Thyroid gland (tissue), 4 donors: ENCODE data around the gene LAMC1. TPM values are rescaled to one million over a fixed set of nuclear protein-coding genes. Genes with fewer than 3 reads are reported as not detected.
A peak's percentile ranks its signal among the peaks of the same experiment; 100 is the strongest.

ENCODE experiments used
- DNase-seq, 2 donors: peaks; one replicate each; pipeline ENCODE4 v3.0.0-alpha.2; 2019
- H3K27ac ChIP-seq, 3 donors: fragments of 200-600 bp; sonication (generic); 1 replicate in 2 of 3; 2 replicates in 1 of 3; pipeline ENCODE4 v1.5.1; 2016 to 2019; ENCODE audit warnings: mild to moderate bottlenecking in 1 of 3, moderate library complexity in 1 of 3
- H3K27me3 ChIP-seq: fragments of 200-600 bp; sonication (generic); one replicate; pipeline ENCODE4 v1.5.1; 2019
- H3K36me3 ChIP-seq, 2 donors: fragments of 200-600 bp; sonication (generic); one replicate each; pipeline ENCODE4 v1.5.1; 2016 to 2019
- H3K4me1 ChIP-seq, 2 donors: fragments of 200-600 bp; sonication (generic); one replicate each; pipeline ENCODE4 v1.5.1; 2017 to 2019
- H3K4me3 ChIP-seq, 3 donors: fragments of 200-600 bp; sonication (generic); replicated peaks in 1 of 3; 1 replicate in 2 of 3; 2 replicates in 1 of 3; pipeline ENCODE4 v1.5.1; 2016; ENCODE audit warnings: mild to moderate bottlenecking in 1 of 3
- H3K9me3 ChIP-seq: fragments of 200-600 bp; sonication (generic); one replicate; pipeline ENCODE4 v1.5.1; 2017
- POLR2A ChIP-seq, 2 donors: fragments of 450-650 bp; IDR thresholded peaks; one replicate each; pipeline ENCODE4 v1.6.1; 2017; ENCODE audit warnings: antibody characterized with exemption in 2 of 2, mild to moderate bottlenecking in 2 of 2, moderate library complexity in 1 of 2
- WGBS, 2 donors: methylation state at CpG; one replicate each; pipeline ENCODE4 v1.1.5; 2017; 5-methylcytosine and 5-hydroxymethylcytosine counted together
- intact Hi-C: fragments of 100-400 bp; cut with DNase I; formaldehyde crosslinking; loops from one replicate; pipeline ENCODE4 v1.15.1; 2023
- total RNA-seq, 4 donors: library from RNA; depleted of rRNA; stranded (reverse); fragments of >200 nt; gene quantifications; one replicate each; pipeline ENCODE4 v1.2.3, GENCODE V29; 2016
- TF ChIP-seq, protein P1 (sequence below), 6 experiments: fragments of 200-600 bp in 3 of 6; fragments of 450-650 bp in 3 of 6; sonication (generic) in 3 of 6; IDR thresholded peaks; one replicate each; pipeline ENCODE4 v1.5.1; 2016 to 2019; ENCODE audit warnings: antibody characterized with exemption in 6 of 6, mild to moderate bottlenecking in 2 of 6, inconsistent platforms in 1 of 6, moderate library complexity in 1 of 6

Gene LAMC1
- total RNA-seq, 4 donors from 2014 or later = 150 to 213 (median 174) TPM

DNA sequence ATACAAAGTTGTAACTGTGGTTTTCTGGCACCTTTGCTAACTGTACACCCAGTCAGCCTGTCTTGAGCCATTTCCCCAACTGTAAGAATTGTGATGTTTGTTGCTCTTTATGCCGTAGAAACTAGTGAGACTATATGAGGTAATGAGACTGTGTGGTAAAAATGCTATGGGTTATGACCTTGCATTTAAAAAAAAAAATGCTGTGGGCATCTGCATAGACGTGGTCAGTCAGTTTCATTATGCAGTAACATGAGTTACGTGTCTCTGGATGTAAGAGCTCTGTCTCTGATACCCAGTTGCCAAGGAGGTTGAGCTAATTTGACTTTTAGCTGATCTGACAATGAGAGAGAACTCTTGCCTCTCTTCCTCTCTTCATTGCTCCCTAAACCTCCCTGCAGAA lies 82.2 kb downstream of the LAMC1 start:
- TF ChIP-seq, protein P1, sequence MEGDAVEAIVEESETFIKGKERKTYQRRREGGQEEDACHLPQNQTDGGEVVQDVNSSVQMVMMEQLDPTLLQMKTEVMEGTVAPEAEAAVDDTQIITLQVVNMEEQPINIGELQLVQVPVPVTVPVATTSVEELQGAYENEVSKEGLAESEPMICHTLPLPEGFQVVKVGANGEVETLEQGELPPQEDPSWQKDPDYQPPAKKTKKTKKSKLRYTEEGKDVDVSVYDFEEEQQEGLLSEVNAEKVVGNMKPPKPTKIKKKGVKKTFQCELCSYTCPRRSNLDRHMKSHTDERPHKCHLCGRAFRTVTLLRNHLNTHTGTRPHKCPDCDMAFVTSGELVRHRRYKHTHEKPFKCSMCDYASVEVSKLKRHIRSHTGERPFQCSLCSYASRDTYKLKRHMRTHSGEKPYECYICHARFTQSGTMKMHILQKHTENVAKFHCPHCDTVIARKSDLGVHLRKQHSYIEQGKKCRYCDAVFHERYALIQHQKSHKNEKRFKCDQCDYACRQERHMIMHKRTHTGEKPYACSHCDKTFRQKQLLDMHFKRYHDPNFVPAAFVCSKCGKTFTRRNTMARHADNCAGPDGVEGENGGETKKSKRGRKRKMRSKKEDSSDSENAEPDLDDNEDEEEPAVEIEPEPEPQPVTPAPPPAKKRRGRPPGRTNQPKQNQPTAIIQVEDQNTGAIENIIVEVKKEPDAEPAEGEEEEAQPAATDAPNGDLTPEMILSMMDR (IDR thresholded peaks at IDR 0.05) = no peak
- no peak for TF ChIP-seq POLR2A (IDR thresholded peaks at IDR 0.05)

DNA sequence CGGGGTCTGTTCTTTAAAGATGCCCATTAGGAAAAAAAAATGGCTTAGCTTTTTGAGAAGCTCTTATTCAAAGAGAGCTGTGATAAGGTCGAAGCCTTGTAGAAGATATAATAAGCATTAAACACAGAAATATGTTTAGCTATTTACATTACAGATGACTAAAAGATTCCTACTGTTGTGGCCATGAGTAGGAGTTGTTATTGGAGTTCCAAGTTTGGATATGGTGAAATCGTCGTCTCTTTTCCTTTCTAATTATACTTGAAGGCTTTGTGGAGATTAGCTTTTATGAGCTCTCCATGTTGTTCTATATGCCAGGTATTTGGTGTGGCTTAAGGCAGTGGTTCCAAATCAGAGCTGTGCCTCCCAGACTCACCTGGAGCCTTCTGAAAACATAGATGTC lies 82.9 kb downstream of the LAMC1 start:
- TF ChIP-seq, protein P1 (IDR thresholded peaks at IDR 0.05) = no peak
- no peak for TF ChIP-seq POLR2A (IDR thresholded peaks at IDR 0.05)
- Histone ChIP-seq H3K27ac (no peak overlapping the region), H3K27me3 (no peaks in the 10 kb centered on the region), H3K4me1 (peaks cover 3 to 7% of the 10 kb centered on the region in 2 donors), H3K4me3 (no peak overlapping the region), H3K36me3 (peaks cover 0 to 7% of the 10 kb centered on the region in 2 donors), H3K9me3 (no peaks in the 10 kb centered on the region)
- 79 to 84% methylated on average over 4 of the region's 4 CpGs for WGBS, 2 donors
- no peak for DNase-seq
- intact Hi-C loops = no loop called here

More for the DNA sequence above, 82.2 kb downstream of the LAMC1 start:
- H3K27ac ChIP-seq = no peak overlapping the region
- no peaks in the 10 kb centered on the region for H3K27me3 ChIP-seq
- no peak overlapping the region for H3K4me3 ChIP-seq
- intact Hi-C loops = no loop called here
- H3K4me1 ChIP-seq = peaks cover 4 to 7% of the 10 kb centered on the region in 2 donors
- WGBS, 2 donors = 86 to 90% methylated on average over 3 of the region's 3 CpGs
- no peaks in the 10 kb centered on the region for H3K9me3 ChIP-seq
- H3K36me3 ChIP-seq = peaks cover 0 to 7% of the 10 kb centered on the region in 2 donors
- no peak for DNase-seq

DNA sequence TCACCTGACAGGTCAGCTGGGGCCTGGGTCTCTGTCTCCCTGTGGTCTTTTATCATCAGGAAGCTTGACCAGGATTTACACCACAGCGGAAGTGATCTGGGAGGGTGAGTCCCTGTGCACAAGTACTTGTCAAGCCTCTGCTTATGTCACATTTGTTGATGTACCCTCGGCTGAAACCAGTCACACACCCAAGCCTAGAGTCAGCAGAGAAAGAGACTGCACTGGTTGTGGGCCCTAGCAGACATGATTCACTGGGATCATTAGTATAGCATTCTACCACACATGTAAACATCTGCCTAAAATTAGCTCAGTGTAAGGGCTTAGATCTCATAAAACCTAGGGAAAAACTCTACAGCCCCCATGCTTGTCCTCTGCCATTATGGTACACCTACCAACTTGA lies 83.5 kb downstream of the LAMC1 start:
- 67 to 78% methylated on average over 2 of the region's 2 CpGs for WGBS, 2 donors
- H3K9me3 ChIP-seq = no peaks in the 10 kb centered on the region
- no peak overlapping the region for H3K27ac ChIP-seq
- no peak for DNase-seq
- peaks cover 0 to 6% of the 10 kb centered on the region in 2 donors for H3K4me1 ChIP-seq
- intact Hi-C loops = no loop called here
- H3K4me3 ChIP-seq = no peak overlapping the region
- TF ChIP-seq, protein P1 (IDR thresholded peaks at IDR 0.05) = no peak
- no peak for TF ChIP-seq POLR2A (IDR thresholded peaks at IDR 0.05)
- H3K36me3 ChIP-seq = peaks cover 0 to 7% of the 10 kb centered on the region in 2 donors
- H3K27me3 ChIP-seq = no peaks in the 10 kb centered on the region

DNA sequence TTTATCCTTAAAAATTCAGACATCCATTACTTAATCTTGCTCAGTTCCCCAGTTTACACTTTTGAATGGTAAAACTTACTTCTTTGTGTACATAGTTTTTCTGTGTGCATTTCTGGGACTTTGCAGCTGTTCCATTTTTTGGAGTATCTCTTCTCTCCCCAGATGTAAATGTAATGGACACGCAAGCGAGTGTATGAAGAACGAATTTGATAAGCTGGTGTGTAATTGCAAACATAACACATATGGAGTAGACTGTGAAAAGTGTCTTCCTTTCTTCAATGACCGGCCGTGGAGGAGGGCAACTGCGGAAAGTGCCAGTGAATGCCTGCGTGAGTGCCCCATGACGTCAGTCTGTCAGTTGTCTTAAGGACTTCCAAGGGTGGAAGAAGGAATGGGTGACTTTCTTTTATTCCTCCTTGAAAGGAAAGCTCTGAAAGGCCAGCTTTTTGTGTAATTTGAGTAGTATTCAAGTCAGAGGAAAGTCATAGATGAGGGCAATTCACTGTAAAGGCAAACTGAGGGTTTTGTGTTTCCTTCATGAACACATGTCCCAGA lies 87.2 kb downstream of the LAMC1 start:
- Histone ChIP-seq H3K36me3 (peaks cover 3 to 8% of the 10 kb centered on the region in 2 donors), H3K4me3 (no peak overlapping the region), H3K27me3 (no peaks in the 10 kb centered on the region), H3K4me1 (no peaks in the 10 kb centered on the region), H3K27ac (peak overlapping the region in 1 of 3 donors; percentile 2), H3K9me3 (no peaks in the 10 kb centered on the region)
- TF ChIP-seq, protein P1 (IDR thresholded peaks at IDR 0.05) = no peak
- no peak for TF ChIP-seq POLR2A (IDR thresholded peaks at IDR 0.05)
- intact Hi-C loops = no loop called here
- peak; percentile 80 to 81 for DNase-seq
- WGBS, 2 donors = 42 to 63% methylated on average over 8 of the region's 8 CpGs

DNA sequence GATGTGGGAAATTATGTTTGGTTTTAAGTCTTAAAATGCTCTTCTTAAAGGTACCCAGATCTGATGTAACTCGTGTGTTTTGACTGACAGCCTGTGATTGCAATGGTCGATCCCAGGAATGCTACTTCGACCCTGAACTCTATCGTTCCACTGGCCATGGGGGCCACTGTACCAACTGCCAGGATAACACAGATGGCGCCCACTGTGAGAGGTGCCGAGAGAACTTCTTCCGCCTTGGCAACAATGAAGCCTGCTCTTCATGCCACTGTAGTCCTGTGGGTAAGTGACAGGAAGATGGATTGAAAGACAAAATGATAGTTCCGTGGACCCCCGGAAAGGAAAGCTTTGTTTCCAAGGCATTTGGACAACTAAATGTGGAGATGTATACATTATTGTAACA lies 91.2 kb downstream of the LAMC1 start:
- Histone ChIP-seq H3K27ac (no peak overlapping the region), H3K4me1 (no peaks in the 10 kb centered on the region), H3K4me3 (no peak overlapping the region), H3K9me3 (no peaks in the 10 kb centered on the region), H3K27me3 (no peaks in the 10 kb centered on the region), H3K36me3 (peaks cover 28 to 37% of the 10 kb centered on the region in 2 donors)
- TF ChIP-seq, protein P1 (IDR thresholded peaks at IDR 0.05) = no peak
- no peak for TF ChIP-seq POLR2A (IDR thresholded peaks at IDR 0.05)
- WGBS, 2 donors = 91 to 98% methylated on average over 9 of the region's 9 CpGs
- no peak for DNase-seq
- intact Hi-C loops = no loop called here
